Endodermal cell (in vitro differentiated cells): Measurements from ENCODE around the gene ARHGEF40. TPM values are rescaled to one million over a fixed set of nuclear protein-coding genes. Genes with fewer than 3 reads are reported as not detected.

Source experiments
- DNase-seq: peaks from one replicate; pipeline ENCODE4 v3.0.0-alpha.2; 2017
- H3K27ac ChIP-seq: 2 replicates; pipeline ENCODE4 v1.5.1; 2013; ENCODE audit warnings: mild to moderate bottlenecking, low read depth, low read length, moderate library complexity
- H3K27me3 ChIP-seq: 2 replicates; pipeline ENCODE4 v1.6.1; 2013; ENCODE audit warnings: mild to moderate bottlenecking, low read length, moderate library complexity; ENCODE audit not compliant: insufficient read depth, control insufficient read depth, poor library complexity, severe bottlenecking
- H3K36me3 ChIP-seq: 2 replicates; pipeline ENCODE4 v1.7.0; 2013; ENCODE audit warnings: mild to moderate bottlenecking, low read length, moderate library complexity; ENCODE audit not compliant: control insufficient read depth, insufficient read depth
- H3K4me1 ChIP-seq: one replicate; pipeline ENCODE4 v1.7.0; 2013; ENCODE audit warnings: low read length; ENCODE audit not compliant: control insufficient read depth, insufficient read depth
- H3K4me3 ChIP-seq: 2 replicates; pipeline ENCODE4 v1.5.1; 2013; ENCODE audit warnings: mild to moderate bottlenecking, low read length, moderate library complexity
- H3K9ac ChIP-seq: 2 replicates; pipeline ENCODE4 v1.6.1; 2013; ENCODE audit warnings: mild to moderate bottlenecking, low read length, moderate library complexity; ENCODE audit not compliant: poor library complexity, severe bottlenecking; ENCODE audit errors: extremely low read depth
- H3K9me3 ChIP-seq: 2 replicates; pipeline ENCODE4 v1.6.1; 2013; ENCODE audit warnings: mild to moderate bottlenecking, low read length, moderate library complexity; ENCODE audit not compliant: control insufficient read depth
- H3K27ac Mint-ChIP-seq: 2 replicates; pipeline ENCODE4 v1.8.0; 2020; ENCODE audit warnings: mixed read lengths
- H3K27me3 Mint-ChIP-seq: 2 replicates; pipeline ENCODE4 v1.8.0; 2021; ENCODE audit warnings: mild to moderate bottlenecking, mixed read lengths; ENCODE audit not compliant: insufficient read depth
- H3K36me3 Mint-ChIP-seq: 2 replicates; pipeline ENCODE4 v1.8.0; 2020; ENCODE audit warnings: low read depth, mixed read lengths
- H3K4me1 Mint-ChIP-seq: 2 replicates; pipeline ENCODE4 v1.8.0; 2020; ENCODE audit warnings: mixed read lengths
- H3K4me3 Mint-ChIP-seq: 2 replicates; pipeline ENCODE4 v1.8.0; 2020; ENCODE audit warnings: mild to moderate bottlenecking, moderate library complexity, mixed read lengths
- H3K9me3 Mint-ChIP-seq: 2 replicates; pipeline ENCODE4 v1.8.0; 2020; ENCODE audit warnings: mild to moderate bottlenecking, mixed read lengths
- WGBS, 2 experiments: methylation state at CpG; one replicate each; pipeline versions ENCODE4 v1.1.5 to v1.1.7; 2013; ENCODE audit warnings: missing lambda C conversion rate in 2 of 2, mixed read lengths in 1 of 2; ENCODE audit not compliant: insufficient coverage in 1 of 2, insufficient read length in 1 of 2; 5-methylcytosine and 5-hydroxymethylcytosine counted together
- total RNA-seq, 2 donors: library from RNA; stranded (reverse); fragmentation: NEBNext Ultra II Directional in 1 of 2; extraction: Animal tissue kit (Norgen Biotek cat#: 25700) in 1 of 2; gene quantifications; 2 replicates in 1 of 2; 3 replicates in 1 of 2; pipeline ENCODE4 v1.2.1, GENCODE V29; 2021
- TF ChIP-seq, protein P1 (sequence below): fragments of 200-600 bp; sonication (generic); conservative IDR thresholded peaks from 2 replicates; pipeline ENCODE4 v1.5.0; 2021; ENCODE audit warnings: antibody characterized with exemption, mild to moderate bottlenecking

ARHGEF40 gene
- total RNA-seq, 2 donors from 2014 or later, result 71.1 to 73.5 TPM

- Histone ChIP-seq H3K27me3 (no peaks in the 10 kb centered on the region), H3K27ac (no peak overlapping the region), H3K9me3 (no peaks in the 10 kb centered on the region), H3K9ac (no peak overlapping the region), H3K4me1 (peaks cover 2% of the 10 kb centered on the region), H3K4me3 (no peak overlapping the region), H3K36me3 (no peaks in the 10 kb centered on the region)
- DNase-seq, result no peak
- Mint-ChIP-seq H3K9me3 (no peaks in the 10 kb centered on the region), H3K36me3 (no peaks in the 10 kb centered on the region), H3K27me3 (peaks cover 3% of the 10 kb centered on the region), H3K4me1 (peaks cover 12% of the 10 kb centered on the region), H3K4me3 (no peak overlapping the region), H3K27ac (no peak overlapping the region)
- TF ChIP-seq, protein P1, sequence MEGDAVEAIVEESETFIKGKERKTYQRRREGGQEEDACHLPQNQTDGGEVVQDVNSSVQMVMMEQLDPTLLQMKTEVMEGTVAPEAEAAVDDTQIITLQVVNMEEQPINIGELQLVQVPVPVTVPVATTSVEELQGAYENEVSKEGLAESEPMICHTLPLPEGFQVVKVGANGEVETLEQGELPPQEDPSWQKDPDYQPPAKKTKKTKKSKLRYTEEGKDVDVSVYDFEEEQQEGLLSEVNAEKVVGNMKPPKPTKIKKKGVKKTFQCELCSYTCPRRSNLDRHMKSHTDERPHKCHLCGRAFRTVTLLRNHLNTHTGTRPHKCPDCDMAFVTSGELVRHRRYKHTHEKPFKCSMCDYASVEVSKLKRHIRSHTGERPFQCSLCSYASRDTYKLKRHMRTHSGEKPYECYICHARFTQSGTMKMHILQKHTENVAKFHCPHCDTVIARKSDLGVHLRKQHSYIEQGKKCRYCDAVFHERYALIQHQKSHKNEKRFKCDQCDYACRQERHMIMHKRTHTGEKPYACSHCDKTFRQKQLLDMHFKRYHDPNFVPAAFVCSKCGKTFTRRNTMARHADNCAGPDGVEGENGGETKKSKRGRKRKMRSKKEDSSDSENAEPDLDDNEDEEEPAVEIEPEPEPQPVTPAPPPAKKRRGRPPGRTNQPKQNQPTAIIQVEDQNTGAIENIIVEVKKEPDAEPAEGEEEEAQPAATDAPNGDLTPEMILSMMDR, result no peak
- WGBS, 2 experiments, result 100% methylated on average over 1 to 2 of the region's 3 CpGs
Observed at GRCh38 chr14:21050597-21050996, 19.5 kb upstream of the ARHGEF40 start.

DNA sequence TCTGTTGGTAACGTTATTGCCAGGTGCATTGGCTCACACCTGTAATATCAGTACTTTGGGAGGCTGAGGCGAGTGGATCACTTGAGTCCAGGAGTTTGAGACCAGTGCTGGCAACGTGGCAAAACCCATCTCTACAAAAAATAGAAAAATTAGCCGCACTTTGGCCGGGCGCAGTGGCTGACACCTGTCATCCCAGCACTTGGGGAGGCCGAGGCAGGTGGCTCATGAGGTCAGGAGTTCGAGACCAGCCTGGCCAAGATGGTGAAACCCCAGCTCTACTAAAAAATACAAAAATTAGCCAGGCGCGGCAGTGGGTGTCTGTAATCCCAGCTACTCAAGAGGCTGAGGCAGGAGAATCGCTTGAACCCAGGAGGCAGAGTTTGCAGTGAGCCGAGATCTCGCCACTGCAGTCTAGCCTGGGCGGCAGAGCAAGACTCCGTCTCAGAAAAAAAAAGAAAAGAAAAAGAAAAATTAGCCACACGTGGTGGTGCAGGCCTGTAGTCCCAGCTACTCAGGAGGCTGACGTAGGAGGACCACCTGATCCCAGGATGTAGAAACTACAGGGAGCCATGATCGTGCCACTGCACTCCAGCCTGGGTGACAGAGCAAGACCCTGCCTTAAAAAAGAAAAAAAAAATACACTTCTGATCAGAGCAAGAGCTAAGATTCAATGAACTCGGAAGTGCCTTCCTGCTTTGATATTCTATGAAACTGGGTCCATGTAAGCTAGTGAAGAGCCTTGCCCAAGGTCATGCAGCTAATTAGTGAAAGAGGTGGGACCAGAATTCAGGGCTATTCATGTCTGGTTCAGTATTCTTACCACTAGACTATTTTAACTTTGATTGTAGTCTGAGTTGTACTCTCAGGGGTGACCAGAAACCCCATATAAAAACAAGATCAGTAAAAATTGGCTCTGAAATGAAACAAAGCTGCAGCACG lies 16.7 kb upstream of the ARHGEF40 start:
- H3K4me3 Mint-ChIP-seq, result no peak overlapping the region
- no peaks in the 10 kb centered on the region for H3K36me3 Mint-ChIP-seq
- H3K27me3 ChIP-seq, result no peaks in the 10 kb centered on the region
- DNase-seq, result no peak
- peaks cover 2% of the 10 kb centered on the region for H3K4me1 ChIP-seq
- H3K4me1 Mint-ChIP-seq, result peaks cover 15% of the 10 kb centered on the region
- H3K27ac ChIP-seq, result no peak overlapping the region
- H3K4me3 ChIP-seq, result no peak overlapping the region
- H3K9me3 ChIP-seq, result no peaks in the 10 kb centered on the region
- no peaks in the 10 kb centered on the region for H3K36me3 ChIP-seq
- H3K9me3 Mint-ChIP-seq, result no peaks in the 10 kb centered on the region
- 93% methylated on average over 17 to 20 of the region's 20 CpGs for WGBS, 2 experiments
- H3K27me3 Mint-ChIP-seq, result no peaks in the 10 kb centered on the region
- TF ChIP-seq, protein P1, result no peak
- H3K9ac ChIP-seq, result no peak overlapping the region
- H3K27ac Mint-ChIP-seq, result no peak overlapping the region

- Histone ChIP-seq H3K4me3 (no peak overlapping the region), H3K4me1 (peaks cover 2% of the 10 kb centered on the region), H3K36me3 (no peaks in the 10 kb centered on the region), H3K9me3 (no peaks in the 10 kb centered on the region), H3K27me3 (no peaks in the 10 kb centered on the region), H3K9ac (no peak overlapping the region), H3K27ac (no peak overlapping the region)
- H3K4me3 Mint-ChIP-seq, result no peak overlapping the region
- no peak for DNase-seq
- H3K27me3 Mint-ChIP-seq, result no peaks in the 10 kb centered on the region
- no peaks in the 10 kb centered on the region for H3K9me3 Mint-ChIP-seq
- H3K4me1 Mint-ChIP-seq, result peaks cover 12% of the 10 kb centered on the region
- no peaks in the 10 kb centered on the region for H3K36me3 Mint-ChIP-seq
- 93% methylated on average over 3 of the region's 3 CpGs; no CpG with 5 or more reads in 1 of the 2 experiments for WGBS, 2 experiments
- TF ChIP-seq, protein P1, result no peak
- H3K27ac Mint-ChIP-seq, result no peak overlapping the region
Observed at GRCh38 chr14:21054123-21054767, 15.9 kb upstream of the ARHGEF40 start.
